Stimulated activated CD8-positive, alpha-beta memory T cell treated with anti-CD3 and anti-CD28 coated beads, Interleukin-15, amount 100 ng/mL, for 4 hours (primary cell): Measurements from ENCODE around the gene PKP1.
"Not testable (repeated sequence)": the region's sequence is repeated elsewhere in the genome, so short reads cannot be mapped to it uniquely, and the experiment has no call there.

Experiments
- DNase-seq, 2 donors: peaks; one replicate each; pipeline ENCODE4 v3.0.0-alpha.2; 2020; ENCODE audit warnings: low read depth in 2 of 2

PKP1 gene

GRCh38 chr1:201282931-201283829, at the start of gene PKP1:
Gene PKP1, plus strand, starts transcription at chr1:201283506. Its CDS starts 197 bp downstream, at chr1:201283703.
- DNase-seq, result no peak

- DNase-seq, result not testable (repeated sequence)
Measured at GRCh38 chr1:201239646-201240045, 43.7 kb upstream of the PKP1 start.

GRCh38 chr1:201240171-201240570, 43.1 kb upstream of the PKP1 start:
- DNase-seq, result no peak

GRCh38 chr1:201241736-201242135, 41.6 kb upstream of the PKP1 start:
- no peak for DNase-seq

GRCh38 chr1:201245082-201245481, 38.2 kb upstream of the PKP1 start:
- no peak for DNase-seq

GRCh38 chr1:201248721-201249559, 34.4 kb upstream of the PKP1 start:
- DNase-seq, result no peak

- no peak for DNase-seq
Measured at GRCh38 chr1:201250326-201251011, 32.8 kb upstream of the PKP1 start.

- DNase-seq, result no peak
Measured at GRCh38 chr1:201251411-201251810, 31.9 kb upstream of the PKP1 start.

GRCh38 chr1:201251851-201252430, 31.4 kb upstream of the PKP1 start:
- DNase-seq, result no peak

GRCh38 chr1:201252944-201253371, 30.3 kb upstream of the PKP1 start:
- DNase-seq, result no peak

GRCh38 chr1:201253411-201253810, 29.9 kb upstream of the PKP1 start:
- DNase-seq, result no peak

- DNase-seq, result no peak
Measured at GRCh38 chr1:201253906-201254624, 29.2 kb upstream of the PKP1 start.

- DNase-seq, result peak in 1 of 2 donors; percentile 20
Measured at GRCh38 chr1:201254625-201255478, 28.5 kb upstream of the PKP1 start.

GRCh38 chr1:201255479-201256362, 27.6 kb upstream of the PKP1 start:
- DNase-seq, result no peak

GRCh38 chr1:201258132-201258531, 25.2 kb upstream of the PKP1 start:
- not testable (repeated sequence) for DNase-seq

GRCh38 chr1:201258763-201259230, 24.5 kb upstream of the PKP1 start:
- DNase-seq, result no peak

GRCh38 chr1:201259476-201260235, 23.6 kb upstream of the PKP1 start:
- DNase-seq, result no peak

GRCh38 chr1:201260236-201260590, 23.1 kb upstream of the PKP1 start:
- DNase-seq, result no peak
